ENCODE results near the gene SULT1A1. TPM values are rescaled to one million over a fixed set of nuclear protein-coding genes. Genes with fewer than 3 reads are reported as not detected.

Gene SULT1A1
- total RNA-seq, 4 donors from 2014 or later: 44.1 to 80.8 (median 56.7) TPM

DNA sequence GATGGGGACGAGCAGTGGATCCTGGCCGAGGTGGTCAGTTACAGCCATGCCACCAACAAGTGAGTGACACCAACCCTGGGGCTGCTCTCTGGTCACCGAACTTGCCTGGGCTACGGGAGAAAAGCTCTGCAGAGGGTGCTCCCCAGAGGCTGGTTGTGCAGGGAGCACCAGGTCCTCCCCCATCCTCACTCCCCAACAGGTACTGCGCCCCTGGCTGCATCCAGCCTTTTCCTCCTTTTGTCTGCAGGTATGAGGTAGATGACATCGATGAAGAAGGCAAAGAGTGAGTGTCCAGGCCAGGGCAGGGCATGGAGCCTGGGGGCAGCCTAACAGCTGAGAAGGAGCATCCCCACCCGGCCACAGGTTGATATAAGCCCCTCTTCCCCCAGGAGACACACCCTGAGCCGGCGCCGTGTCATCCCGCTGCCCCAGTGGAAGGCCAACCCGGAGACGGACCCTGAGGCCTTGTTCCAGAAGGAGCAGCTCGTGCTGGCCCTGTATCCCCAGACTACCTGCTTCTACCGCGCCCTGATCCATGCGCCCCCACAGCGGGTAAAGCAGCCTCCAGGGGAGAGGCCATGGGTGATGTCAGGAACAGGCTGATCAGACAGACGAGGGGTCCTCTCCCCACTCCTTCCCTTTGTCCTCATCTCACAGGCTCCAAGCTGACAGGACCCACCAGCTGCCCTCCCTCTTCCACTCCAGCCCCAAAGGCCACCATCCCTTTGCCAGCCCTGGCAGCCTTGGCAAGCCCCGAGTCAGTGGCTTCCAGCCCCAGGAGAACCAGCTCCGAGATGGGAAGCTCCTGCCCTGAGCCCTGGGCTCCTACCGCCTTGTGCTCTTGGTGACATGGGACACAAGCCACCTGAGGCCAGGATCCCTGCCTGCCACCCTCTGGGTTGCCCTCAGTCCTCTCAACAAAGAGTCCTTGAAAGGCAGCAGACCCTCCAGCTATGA is 19.2 kb downstream of the SULT1A1 start:
- ATAC-seq (ENCODE audit: low FRiP score): no peak
- TF ChIP-seq CTCF (IDR thresholded peaks at IDR 0.05): no peak
- no peak for DNase-seq (ENCODE audit: low spot score)

DNA sequence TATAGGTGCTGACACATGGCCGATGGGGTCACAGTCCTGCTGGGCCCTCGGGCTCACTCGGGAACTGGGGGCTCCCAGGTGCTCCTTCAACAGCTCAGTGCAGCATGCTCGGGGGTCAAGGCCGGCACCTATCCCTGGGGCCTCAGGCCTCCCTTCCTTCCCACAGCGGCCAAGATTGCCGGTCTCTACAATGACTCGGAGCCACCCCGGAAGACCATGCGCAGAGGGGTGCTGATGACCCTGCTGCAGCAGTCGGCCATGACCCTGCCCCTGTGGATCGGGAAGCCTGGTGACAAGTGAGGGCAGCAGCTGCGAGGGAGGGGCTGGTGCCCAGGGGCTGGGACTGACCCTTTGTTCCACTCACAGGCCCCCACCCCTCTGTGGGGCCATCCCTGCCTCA is 19.9 kb downstream of the SULT1A1 start:
- DNase-seq (ENCODE audit: low spot score): no peak
- no peak for ATAC-seq (ENCODE audit: low FRiP score)
- no peak for TF ChIP-seq CTCF (IDR thresholded peaks at IDR 0.05)

GRCh38 chr16:28589069-28589468 is 20.8 kb downstream of the SULT1A1 start:
- DNase-seq (ENCODE audit: low spot score) (no peak), ATAC-seq (ENCODE audit: low FRiP score) (no peak)
- no peak for TF ChIP-seq CTCF (IDR thresholded peaks at IDR 0.05)

DNA sequence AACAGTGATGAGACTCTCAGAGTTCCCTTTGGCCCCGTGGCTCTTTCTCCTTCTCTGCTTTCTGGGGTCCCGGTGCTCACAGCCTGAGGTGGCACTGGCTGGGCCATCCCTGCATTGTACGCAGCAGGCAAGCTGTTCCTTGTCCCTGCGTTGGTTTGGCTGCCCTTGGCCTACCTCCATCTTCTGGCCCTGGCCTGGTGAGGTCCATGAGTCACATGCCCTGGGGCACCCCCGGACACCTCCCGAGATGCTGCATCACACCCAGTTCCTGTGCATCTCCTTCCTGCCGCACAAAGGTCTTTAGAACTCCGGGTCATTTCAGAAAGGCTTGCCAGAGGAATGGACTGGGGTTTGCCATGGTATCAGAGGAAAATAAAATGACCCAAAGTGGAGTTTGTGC is 22.5 kb downstream of the SULT1A1 start:
- no peak for TF ChIP-seq CTCF (IDR thresholded peaks at IDR 0.05)
- DNase-seq (ENCODE audit: low spot score) (no peak), ATAC-seq (ENCODE audit: low FRiP score) (no peak)

GRCh38 chr16:28586466-28586865 is 23.4 kb downstream of the SULT1A1 start:
- ATAC-seq (ENCODE audit: low FRiP score): no peak
- DNase-seq (ENCODE audit: low spot score): no peak
- TF ChIP-seq CTCF (IDR thresholded peaks at IDR 0.05): no peak

GRCh38 chr16:28585674-28586073 is 24.2 kb downstream of the SULT1A1 start:
- DNase-seq (ENCODE audit: low spot score) (no peak), ATAC-seq (ENCODE audit: low FRiP score) (no peak)
- TF ChIP-seq CTCF (IDR thresholded peaks at IDR 0.05): no peak
